ENCODE data around the gene C17orf107. TPM values are rescaled to one million over a fixed set of nuclear protein-coding genes. Genes with fewer than 3 reads are reported as not detected.

The C17orf107 gene
- total and polyA plus RNA-seq, 9 of the 15 experiments (the other 6 are each of a cell fraction or from before 2014, with no cell fraction given): 0.05 to 0.29 (median 0.07) TPM; not detected in 4

DNA sequence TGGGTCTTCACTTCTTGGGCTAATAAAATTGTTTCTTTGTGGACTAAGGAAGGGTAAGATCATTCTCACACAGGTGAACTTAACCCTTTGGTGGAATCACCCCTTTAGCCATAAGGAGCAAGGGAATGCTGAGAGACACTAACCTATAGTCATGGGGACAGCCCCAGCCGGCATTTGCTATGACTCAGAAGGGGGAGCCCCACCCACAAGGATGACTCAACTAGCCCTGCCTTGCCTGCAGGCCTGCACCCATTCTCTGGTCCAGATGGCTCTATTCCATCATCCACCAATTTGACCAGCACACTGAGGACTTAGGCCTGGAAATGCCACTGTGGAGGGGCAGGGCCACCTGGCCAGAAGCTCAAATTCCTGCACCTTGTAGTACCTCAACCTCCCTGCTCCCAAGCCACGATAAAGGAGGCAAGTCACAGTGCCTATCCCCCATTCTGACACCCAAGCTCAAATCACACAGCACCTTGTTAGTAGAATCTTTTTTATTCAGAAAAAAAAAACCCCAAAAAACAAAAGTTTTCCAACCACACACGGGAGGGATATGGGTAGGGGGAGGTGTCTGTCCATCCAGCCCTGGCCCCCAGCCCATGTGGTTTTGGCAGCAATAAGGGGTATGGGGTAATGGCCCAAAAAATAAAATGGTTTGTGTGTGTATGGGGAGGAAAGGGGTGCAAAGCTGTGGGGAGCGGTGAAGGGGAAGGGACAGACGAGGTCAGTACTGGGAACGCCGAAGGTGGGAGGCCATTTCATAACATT is 46.0 kb downstream of the C17orf107 start (continued):
- no peak for TF ChIP-seq ZNF785 (CRISPR knock-in tag; IDR thresholded peaks at IDR 0.05)
- peak; percentile 10; the same call in 1 of the 2 replicates for TF ChIP-seq CEBPG (CRISPR knock-in tag; IDR thresholded peaks at IDR 0.05)
- no peak for TF ChIP-seq CEBPG (tag; conservative IDR thresholded peaks at IDR 0.05 in 1 of 2, IDR thresholded peaks at IDR 0.05 in 1 of 2)
- TF ChIP-seq ZNF124 (CRISPR knock-in tag; IDR thresholded peaks at IDR 0.05): no peak
- no peak for TF ChIP-seq BDP1 (IDR thresholded peaks at IDR 0.05; ENCODE audit: insufficient read depth, insufficient read length)
- TF ChIP-seq SUPT5H (IDR thresholded peaks at IDR 0.05): peak; percentile 59
- TF ChIP-seq, protein P1, sequence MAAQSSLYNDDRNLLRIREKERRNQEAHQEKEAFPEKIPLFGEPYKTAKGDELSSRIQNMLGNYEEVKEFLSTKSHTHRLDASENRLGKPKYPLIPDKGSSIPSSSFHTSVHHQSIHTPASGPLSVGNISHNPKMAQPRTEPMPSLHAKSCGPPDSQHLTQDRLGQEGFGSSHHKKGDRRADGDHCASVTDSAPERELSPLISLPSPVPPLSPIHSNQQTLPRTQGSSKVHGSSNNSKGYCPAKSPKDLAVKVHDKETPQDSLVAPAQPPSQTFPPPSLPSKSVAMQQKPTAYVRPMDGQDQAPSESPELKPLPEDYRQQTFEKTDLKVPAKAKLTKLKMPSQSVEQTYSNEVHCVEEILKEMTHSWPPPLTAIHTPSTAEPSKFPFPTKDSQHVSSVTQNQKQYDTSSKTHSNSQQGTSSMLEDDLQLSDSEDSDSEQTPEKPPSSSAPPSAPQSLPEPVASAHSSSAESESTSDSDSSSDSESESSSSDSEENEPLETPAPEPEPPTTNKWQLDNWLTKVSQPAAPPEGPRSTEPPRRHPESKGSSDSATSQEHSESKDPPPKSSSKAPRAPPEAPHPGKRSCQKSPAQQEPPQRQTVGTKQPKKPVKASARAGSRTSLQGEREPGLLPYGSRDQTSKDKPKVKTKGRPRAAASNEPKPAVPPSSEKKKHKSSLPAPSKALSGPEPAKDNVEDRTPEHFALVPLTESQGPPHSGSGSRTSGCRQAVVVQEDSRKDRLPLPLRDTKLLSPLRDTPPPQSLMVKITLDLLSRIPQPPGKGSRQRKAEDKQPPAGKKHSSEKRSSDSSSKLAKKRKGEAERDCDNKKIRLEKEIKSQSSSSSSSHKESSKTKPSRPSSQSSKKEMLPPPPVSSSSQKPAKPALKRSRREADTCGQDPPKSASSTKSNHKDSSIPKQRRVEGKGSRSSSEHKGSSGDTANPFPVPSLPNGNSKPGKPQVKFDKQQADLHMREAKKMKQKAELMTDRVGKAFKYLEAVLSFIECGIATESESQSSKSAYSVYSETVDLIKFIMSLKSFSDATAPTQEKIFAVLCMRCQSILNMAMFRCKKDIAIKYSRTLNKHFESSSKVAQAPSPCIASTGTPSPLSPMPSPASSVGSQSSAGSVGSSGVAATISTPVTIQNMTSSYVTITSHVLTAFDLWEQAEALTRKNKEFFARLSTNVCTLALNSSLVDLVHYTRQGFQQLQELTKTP (IDR thresholded peaks at IDR 0.05; ENCODE audit: low read depth in 1 of 2, partially characterized antibody in 2 of 2): peak in 1 of 2 experiments; percentile 24
- TF ChIP-seq, protein P2, sequence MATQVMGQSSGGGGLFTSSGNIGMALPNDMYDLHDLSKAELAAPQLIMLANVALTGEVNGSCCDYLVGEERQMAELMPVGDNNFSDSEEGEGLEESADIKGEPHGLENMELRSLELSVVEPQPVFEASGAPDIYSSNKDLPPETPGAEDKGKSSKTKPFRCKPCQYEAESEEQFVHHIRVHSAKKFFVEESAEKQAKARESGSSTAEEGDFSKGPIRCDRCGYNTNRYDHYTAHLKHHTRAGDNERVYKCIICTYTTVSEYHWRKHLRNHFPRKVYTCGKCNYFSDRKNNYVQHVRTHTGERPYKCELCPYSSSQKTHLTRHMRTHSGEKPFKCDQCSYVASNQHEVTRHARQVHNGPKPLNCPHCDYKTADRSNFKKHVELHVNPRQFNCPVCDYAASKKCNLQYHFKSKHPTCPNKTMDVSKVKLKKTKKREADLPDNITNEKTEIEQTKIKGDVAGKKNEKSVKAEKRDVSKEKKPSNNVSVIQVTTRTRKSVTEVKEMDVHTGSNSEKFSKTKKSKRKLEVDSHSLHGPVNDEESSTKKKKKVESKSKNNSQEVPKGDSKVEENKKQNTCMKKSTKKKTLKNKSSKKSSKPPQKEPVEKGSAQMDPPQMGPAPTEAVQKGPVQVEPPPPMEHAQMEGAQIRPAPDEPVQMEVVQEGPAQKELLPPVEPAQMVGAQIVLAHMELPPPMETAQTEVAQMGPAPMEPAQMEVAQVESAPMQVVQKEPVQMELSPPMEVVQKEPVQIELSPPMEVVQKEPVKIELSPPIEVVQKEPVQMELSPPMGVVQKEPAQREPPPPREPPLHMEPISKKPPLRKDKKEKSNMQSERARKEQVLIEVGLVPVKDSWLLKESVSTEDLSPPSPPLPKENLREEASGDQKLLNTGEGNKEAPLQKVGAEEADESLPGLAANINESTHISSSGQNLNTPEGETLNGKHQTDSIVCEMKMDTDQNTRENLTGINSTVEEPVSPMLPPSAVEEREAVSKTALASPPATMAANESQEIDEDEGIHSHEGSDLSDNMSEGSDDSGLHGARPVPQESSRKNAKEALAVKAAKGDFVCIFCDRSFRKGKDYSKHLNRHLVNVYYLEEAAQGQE (IDR thresholded peaks at IDR 0.05; ENCODE audit: borderline replicate concordance): peak; percentile 21; the same call in 1 of the 2 replicates
- TF ChIP-seq, protein P2 (CRISPR knock-in tag; IDR thresholded peaks at IDR 0.05; ENCODE audit: low read depth): no peak
- no peak for TF ChIP-seq HMGN3 (IDR thresholded peaks at IDR 0.05; ENCODE audit: borderline replicate concordance, extremely low read depth, insufficient read length, low read depth, low read length)
- TF ChIP-seq OTX1 (CRISPR knock-in tag; IDR thresholded peaks at IDR 0.05): no peak
- TF ChIP-seq, protein P3, sequence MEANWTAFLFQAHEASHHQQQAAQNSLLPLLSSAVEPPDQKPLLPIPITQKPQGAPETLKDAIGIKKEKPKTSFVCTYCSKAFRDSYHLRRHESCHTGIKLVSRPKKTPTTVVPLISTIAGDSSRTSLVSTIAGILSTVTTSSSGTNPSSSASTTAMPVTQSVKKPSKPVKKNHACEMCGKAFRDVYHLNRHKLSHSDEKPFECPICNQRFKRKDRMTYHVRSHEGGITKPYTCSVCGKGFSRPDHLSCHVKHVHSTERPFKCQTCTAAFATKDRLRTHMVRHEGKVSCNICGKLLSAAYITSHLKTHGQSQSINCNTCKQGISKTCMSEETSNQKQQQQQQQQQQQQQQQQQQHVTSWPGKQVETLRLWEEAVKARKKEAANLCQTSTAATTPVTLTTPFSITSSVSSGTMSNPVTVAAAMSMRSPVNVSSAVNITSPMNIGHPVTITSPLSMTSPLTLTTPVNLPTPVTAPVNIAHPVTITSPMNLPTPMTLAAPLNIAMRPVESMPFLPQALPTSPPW (CRISPR knock-in tag; IDR thresholded peaks at IDR 0.05): peak; percentile 77
- no peak for TF ChIP-seq GTF2A2 (tag; IDR thresholded peaks at IDR 0.05)
- no peak for TF ChIP-seq CHD2 (IDR thresholded peaks at IDR 0.05; ENCODE audit: low read depth, low read length)
